Glutamatergic neuron (in vitro differentiated cells): ENCODE measurements around the gene TBC1D7. TPM values are rescaled to one million over a fixed set of nuclear protein-coding genes. Genes with fewer than 3 reads are reported as not detected.

ENCODE experiments used
- DNase-seq: peaks from one replicate; pipeline ENCODE4 v3.0.0; 2022
- H3K27ac Mint-ChIP-seq: one replicate; pipeline ENCODE4 v1.8.0; 2020; ENCODE audit warnings: mild to moderate bottlenecking, mixed read lengths, inconsistent platforms; ENCODE audit not compliant: unreplicated experiment
- H3K27me3 Mint-ChIP-seq: one replicate; pipeline ENCODE4 v1.8.0; 2020; ENCODE audit warnings: mild to moderate bottlenecking, moderate library complexity, mixed read lengths, inconsistent platforms; ENCODE audit not compliant: unreplicated experiment
- H3K36me3 Mint-ChIP-seq: one replicate; pipeline ENCODE4 v1.8.0; 2020; ENCODE audit warnings: mild to moderate bottlenecking, mixed read lengths, inconsistent platforms; ENCODE audit not compliant: unreplicated experiment
- H3K4me1 Mint-ChIP-seq: one replicate; pipeline ENCODE4 v1.8.0; 2020; ENCODE audit warnings: mild to moderate bottlenecking, low read depth, mixed read lengths, inconsistent platforms; ENCODE audit not compliant: unreplicated experiment
- H3K4me3 Mint-ChIP-seq: one replicate; pipeline ENCODE4 v1.8.0; 2020; ENCODE audit warnings: mild to moderate bottlenecking, mixed read lengths, inconsistent platforms; ENCODE audit not compliant: unreplicated experiment
- H3K9me3 Mint-ChIP-seq: one replicate; pipeline ENCODE4 v1.8.0; 2020; ENCODE audit warnings: mild to moderate bottlenecking, moderate library complexity, mixed read lengths, inconsistent platforms; ENCODE audit not compliant: unreplicated experiment
- CTCF ChIP-seq: fragments of 200-600 bp; sonication (generic); IDR thresholded peaks from one replicate; pipeline ENCODE4 v1.5.0; 2021; ENCODE audit not compliant: partially characterized antibody, unreplicated experiment
- total RNA-seq: library from RNA; stranded (reverse); fragmentation: NEBNext Ultra II Directional; extraction: Animal tissue kit (Norgen Biotek cat#: 25700); gene quantifications from one replicate; pipeline ENCODE4 v1.2.1, GENCODE V29; 2021; ENCODE audit not compliant: unreplicated experiment

Gene TBC1D7
- total RNA-seq, 1 donor from 2014 or later = 39.9 TPM

- no peak for DNase-seq
- H3K4me1 Mint-ChIP-seq = no peaks in the 10 kb centered on the region
- no peak overlapping the region for H3K27ac Mint-ChIP-seq
- H3K4me3 Mint-ChIP-seq = no peak overlapping the region
- H3K9me3 Mint-ChIP-seq = no peaks in the 10 kb centered on the region
- H3K27me3 Mint-ChIP-seq = peaks cover 7% of the 10 kb centered on the region
- TF ChIP-seq CTCF = no peak
- H3K36me3 Mint-ChIP-seq = no peaks in the 10 kb centered on the region
Observed at GRCh38 chr6:13352165-13352564, 23.8 kb upstream of the TBC1D7 start.

DNA sequence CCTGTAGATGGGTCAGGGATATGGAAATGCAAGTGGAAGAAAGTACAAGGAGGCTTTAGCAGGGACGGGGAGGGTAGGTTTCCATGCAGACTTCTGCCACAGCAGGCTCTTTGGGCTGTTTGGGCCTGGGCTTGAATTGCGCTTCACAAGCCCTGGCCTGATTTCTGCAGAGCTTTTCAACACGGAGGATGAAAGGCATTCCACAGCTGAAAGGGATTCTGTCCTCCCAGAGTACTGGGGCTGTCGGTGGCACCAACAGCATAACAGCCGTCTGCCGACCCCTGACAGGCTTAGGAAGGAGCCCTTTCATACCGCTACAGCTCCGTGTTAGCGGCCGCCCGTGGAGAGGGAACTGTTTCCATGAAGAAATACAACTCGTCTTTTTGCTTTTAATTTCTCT, 22.9 kb upstream of the TBC1D7 start:
- no peaks in the 10 kb centered on the region for H3K9me3 Mint-ChIP-seq
- no peak for DNase-seq
- H3K4me1 Mint-ChIP-seq = no peaks in the 10 kb centered on the region
- no peak overlapping the region for H3K27ac Mint-ChIP-seq
- no peak overlapping the region for H3K4me3 Mint-ChIP-seq
- no peaks in the 10 kb centered on the region for H3K36me3 Mint-ChIP-seq
- TF ChIP-seq CTCF = no peak
- peaks cover 4% of the 10 kb centered on the region for H3K27me3 Mint-ChIP-seq

DNA sequence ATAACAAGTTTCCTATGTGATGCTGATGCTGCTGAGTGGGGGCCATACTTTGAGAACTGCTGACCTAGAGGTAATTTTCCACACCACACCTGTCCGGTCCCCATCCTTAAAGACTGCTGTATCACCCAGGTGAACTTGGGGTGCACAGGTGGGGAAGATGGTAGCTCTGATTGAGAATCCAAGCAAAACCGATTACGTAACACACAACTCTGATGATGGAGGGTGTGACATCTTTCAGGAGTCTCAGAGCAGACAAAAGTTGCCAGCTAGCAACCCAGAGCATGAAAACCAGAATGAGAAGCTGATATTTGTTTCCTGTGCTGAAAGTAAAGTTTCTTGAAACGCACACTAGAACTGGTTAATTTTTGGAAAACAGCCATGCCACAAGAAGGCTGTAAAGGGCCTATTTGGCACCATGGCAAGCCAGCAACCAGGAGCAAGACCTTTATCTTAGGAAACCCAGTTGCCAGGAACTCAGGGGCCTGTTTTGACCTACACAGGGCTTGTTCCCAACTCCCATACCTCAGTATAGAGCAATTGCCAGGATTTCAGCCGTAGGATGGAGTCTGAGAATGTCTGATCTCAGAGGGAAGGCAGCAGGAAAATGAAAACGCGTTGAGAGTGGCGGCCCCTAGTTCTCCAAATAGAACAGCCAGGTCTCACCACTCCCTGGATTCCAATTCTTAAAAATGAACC, 21.6 kb upstream of the TBC1D7 start:
- Mint-ChIP-seq H3K27me3 (peaks cover 4% of the 10 kb centered on the region), H3K27ac (no peak overlapping the region), H3K36me3 (no peaks in the 10 kb centered on the region), H3K4me1 (no peaks in the 10 kb centered on the region), H3K4me3 (no peak overlapping the region), H3K9me3 (no peaks in the 10 kb centered on the region)
- TF ChIP-seq CTCF = no peak
- no peak for DNase-seq

- Mint-ChIP-seq H3K9me3 (no peaks in the 10 kb centered on the region), H3K27me3 (peaks cover 4% of the 10 kb centered on the region), H3K4me3 (no peak overlapping the region), H3K4me1 (no peaks in the 10 kb centered on the region), H3K36me3 (no peaks in the 10 kb centered on the region), H3K27ac (no peak overlapping the region)
- TF ChIP-seq CTCF = no peak
- no peak for DNase-seq
Observed at GRCh38 chr6:13348334-13349113, 20.2 kb upstream of the TBC1D7 start.

- TF ChIP-seq CTCF = no peak
- H3K27ac Mint-ChIP-seq = no peak overlapping the region
- H3K36me3 Mint-ChIP-seq = no peaks in the 10 kb centered on the region
Observed at GRCh38 chr6:13346245-13346644, 17.9 kb upstream of the TBC1D7 start.

More at GRCh38 chr6:13346245-13346644, 17.9 kb upstream of the TBC1D7 start:
- no peak for DNase-seq
- Mint-ChIP-seq H3K9me3 (peaks cover 1% of the 10 kb centered on the region), H3K27me3 (peaks cover 4% of the 10 kb centered on the region), H3K4me3 (no peak overlapping the region), H3K4me1 (no peaks in the 10 kb centered on the region)
